Measurements from ENCODE around the gene PPFIA1. TPM values are rescaled to one million over a fixed set of nuclear protein-coding genes. Genes with fewer than 3 reads are reported as not detected.

The PPFIA1 gene
- total and polyA plus RNA-seq, 8 donors = 14.9 to 28.7 (median 21.1) TPM

- Histone ChIP-seq H3K27me3 (no peaks in the 10 kb centered on the region), H3K4me3 (no peak overlapping the region), H3K4me1 (no peaks in the 10 kb centered on the region), H3K9me3 (no peaks in the 10 kb centered on the region), H3K36me3 (peaks cover 4 to 83% (median 49%) of the 10 kb centered on the region in 3 donors), H3K27ac (no peak overlapping the region)
- no peak for ATAC-seq
- 93 to 96% methylated on average over 20 of the region's 20 CpGs for WGBS, 2 donors
- TF ChIP-seq, protein P1, sequence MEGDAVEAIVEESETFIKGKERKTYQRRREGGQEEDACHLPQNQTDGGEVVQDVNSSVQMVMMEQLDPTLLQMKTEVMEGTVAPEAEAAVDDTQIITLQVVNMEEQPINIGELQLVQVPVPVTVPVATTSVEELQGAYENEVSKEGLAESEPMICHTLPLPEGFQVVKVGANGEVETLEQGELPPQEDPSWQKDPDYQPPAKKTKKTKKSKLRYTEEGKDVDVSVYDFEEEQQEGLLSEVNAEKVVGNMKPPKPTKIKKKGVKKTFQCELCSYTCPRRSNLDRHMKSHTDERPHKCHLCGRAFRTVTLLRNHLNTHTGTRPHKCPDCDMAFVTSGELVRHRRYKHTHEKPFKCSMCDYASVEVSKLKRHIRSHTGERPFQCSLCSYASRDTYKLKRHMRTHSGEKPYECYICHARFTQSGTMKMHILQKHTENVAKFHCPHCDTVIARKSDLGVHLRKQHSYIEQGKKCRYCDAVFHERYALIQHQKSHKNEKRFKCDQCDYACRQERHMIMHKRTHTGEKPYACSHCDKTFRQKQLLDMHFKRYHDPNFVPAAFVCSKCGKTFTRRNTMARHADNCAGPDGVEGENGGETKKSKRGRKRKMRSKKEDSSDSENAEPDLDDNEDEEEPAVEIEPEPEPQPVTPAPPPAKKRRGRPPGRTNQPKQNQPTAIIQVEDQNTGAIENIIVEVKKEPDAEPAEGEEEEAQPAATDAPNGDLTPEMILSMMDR (IDR thresholded peaks at IDR 0.05) = no peak
- intact Hi-C loops (cut with DNase I) = no loop called here
- no peak for DNase-seq
- no peak for FAIRE-seq
Measured at GRCh38 chr11:70416881-70417280, 146.4 kb downstream of the PPFIA1 start.

DNA sequence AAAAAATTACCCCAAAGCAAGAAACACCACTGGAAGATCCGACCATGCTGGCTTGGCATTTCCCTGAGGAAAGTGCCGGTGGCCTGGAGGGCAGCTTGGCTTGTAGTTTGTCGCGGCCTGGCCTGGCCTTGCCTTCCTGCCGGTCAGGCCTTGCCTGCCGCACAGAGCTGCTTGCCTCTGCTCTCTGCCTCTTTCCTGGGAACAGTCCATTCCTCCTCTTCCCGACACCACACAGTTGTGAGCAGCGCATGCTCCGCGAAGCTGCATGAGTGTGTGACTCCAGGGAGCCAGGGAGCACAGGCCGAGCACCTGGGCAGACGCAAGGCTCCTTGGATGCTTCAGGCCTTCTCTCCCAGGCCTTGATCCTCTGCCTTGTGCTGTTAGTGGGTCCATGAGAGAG lies 147.6 kb downstream of the PPFIA1 start:
- DNase-seq (no peak), FAIRE-seq (no peak), ATAC-seq (no peak)
- H3K36me3 ChIP-seq = peaks cover 7 to 84% (median 45%) of the 10 kb centered on the region in 3 donors
- no peaks in the 10 kb centered on the region for H3K27me3 ChIP-seq
- H3K4me3 ChIP-seq = no peak overlapping the region
- no peak overlapping the region for H3K27ac ChIP-seq
- H3K4me1 ChIP-seq = no peaks in the 10 kb centered on the region
- WGBS, 2 donors = 96% methylated on average over 12 of the region's 12 CpGs
- intact Hi-C loops (cut with DNase I) = no loop called here
- TF ChIP-seq, protein P1 (IDR thresholded peaks at IDR 0.05) = no peak
- H3K9me3 ChIP-seq = no peaks in the 10 kb centered on the region

DNA sequence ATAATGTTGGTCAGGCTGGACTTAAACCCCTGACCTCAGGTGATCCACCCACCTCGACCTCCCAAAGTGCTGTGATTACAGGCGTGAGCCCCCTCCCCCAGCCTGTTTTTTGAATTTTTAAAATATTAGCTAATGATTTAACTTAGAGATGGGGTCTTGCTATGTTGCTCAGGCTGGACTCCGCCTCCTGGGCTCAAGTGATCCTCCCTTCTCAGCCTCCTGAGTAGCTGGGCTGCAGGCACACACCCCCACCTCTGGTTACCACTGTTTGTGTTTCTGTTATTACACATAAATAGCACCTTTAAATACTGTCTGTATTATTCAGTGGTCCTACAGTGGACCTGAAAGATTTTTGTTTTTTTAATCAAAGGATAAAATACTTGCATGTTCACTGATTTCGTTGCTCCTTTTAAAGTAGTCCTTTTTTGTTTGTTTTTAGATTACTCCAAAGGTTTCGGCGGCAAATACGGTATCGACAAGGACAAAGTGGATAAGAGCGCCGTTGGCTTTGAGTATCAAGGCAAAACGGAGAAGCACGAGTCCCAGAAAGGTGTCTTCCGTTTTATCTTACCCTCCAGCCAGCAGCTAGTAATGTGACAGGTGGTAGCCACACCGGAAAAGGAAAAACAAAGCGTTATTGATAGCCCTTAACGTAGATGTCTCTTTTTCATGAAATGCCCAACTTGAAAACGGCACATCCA lies 149.0 kb downstream of the PPFIA1 start:
- no peak for ATAC-seq
- DNase-seq = no peak
- intact Hi-C loops (cut with DNase I) = no loop called here
- Histone ChIP-seq H3K4me3 (no peak overlapping the region), H3K9me3 (no peaks in the 10 kb centered on the region), H3K4me1 (no peaks in the 10 kb centered on the region), H3K27ac (no peak overlapping the region), H3K27me3 (no peaks in the 10 kb centered on the region), H3K36me3 (peaks cover 7 to 74% (median 41%) of the 10 kb centered on the region in 3 donors)
- no peak for FAIRE-seq
- TF ChIP-seq, protein P1 (IDR thresholded peaks at IDR 0.05) = no peak
- 87 to 89% methylated on average over 17 of the region's 17 CpGs for WGBS, 2 donors

- H3K36me3 ChIP-seq = peaks cover 7 to 76% (median 41%) of the 10 kb centered on the region in 3 donors
- intact Hi-C loops (cut with DNase I) = no loop called here
Measured at GRCh38 chr11:70420008-70420464, 149.5 kb downstream of the PPFIA1 start.

More at GRCh38 chr11:70420008-70420464, 149.5 kb downstream of the PPFIA1 start:
- Histone ChIP-seq H3K27me3 (no peaks in the 10 kb centered on the region), H3K4me1 (no peaks in the 10 kb centered on the region), H3K4me3 (no peak overlapping the region), H3K27ac (no peak overlapping the region), H3K9me3 (no peaks in the 10 kb centered on the region)
- FAIRE-seq = no peak
- no peak for DNase-seq
- WGBS, 2 donors = 90 to 93% methylated on average over 14 of the region's 14 CpGs
- no peak for ATAC-seq
- TF ChIP-seq, protein P1 (IDR thresholded peaks at IDR 0.05) = no peak
